HG03095 (cell line): ENCODE results near the gene PHKB.

Experiments used
- ATAC-seq: cut with Tn5 transposase; IDR thresholded peaks from one replicate; pipeline ENCODE4 v1.9.1; 2021; ENCODE audit warnings: moderate library complexity; ENCODE audit not compliant: unreplicated experiment

PHKB gene

GRCh38 chr16:47722046-47722445, 260.9 kb downstream of the PHKB start:
- ATAC-seq: no peak

- no peak for ATAC-seq
Observed at GRCh38 chr16:47724115-47724785, 263.1 kb downstream of the PHKB start.

- ATAC-seq: no peak
Observed at GRCh38 chr16:47725188-47725695, 264.1 kb downstream of the PHKB start.

- no peak for ATAC-seq
Observed at GRCh38 chr16:47726031-47726675, 265.0 kb downstream of the PHKB start.

GRCh38 chr16:47727131-47727530, 266.0 kb downstream of the PHKB start:
- ATAC-seq: no peak

DNA sequence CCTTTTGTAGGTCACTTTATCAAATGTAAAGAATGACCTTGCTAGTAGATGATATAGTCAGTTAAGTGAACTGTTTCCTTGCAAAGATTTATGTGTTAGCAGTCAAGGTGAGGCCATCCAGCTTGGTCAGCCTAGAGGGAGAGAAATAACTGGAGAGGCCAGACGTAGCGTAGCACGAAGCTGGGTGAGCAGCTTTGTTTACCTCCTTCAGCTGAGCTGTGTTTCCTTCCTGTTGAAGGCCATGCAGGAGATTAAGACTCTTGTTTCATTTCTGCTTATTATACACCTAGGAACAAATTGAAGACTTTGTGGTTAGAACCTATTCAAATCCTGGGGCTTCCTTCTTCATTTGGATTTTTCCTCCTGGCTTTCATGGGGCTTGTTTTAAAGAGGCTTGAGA, 267.1 kb downstream of the PHKB start:
- no peak for ATAC-seq

GRCh38 chr16:47729701-47730100, 268.6 kb downstream of the PHKB start:
- no peak for ATAC-seq

DNA sequence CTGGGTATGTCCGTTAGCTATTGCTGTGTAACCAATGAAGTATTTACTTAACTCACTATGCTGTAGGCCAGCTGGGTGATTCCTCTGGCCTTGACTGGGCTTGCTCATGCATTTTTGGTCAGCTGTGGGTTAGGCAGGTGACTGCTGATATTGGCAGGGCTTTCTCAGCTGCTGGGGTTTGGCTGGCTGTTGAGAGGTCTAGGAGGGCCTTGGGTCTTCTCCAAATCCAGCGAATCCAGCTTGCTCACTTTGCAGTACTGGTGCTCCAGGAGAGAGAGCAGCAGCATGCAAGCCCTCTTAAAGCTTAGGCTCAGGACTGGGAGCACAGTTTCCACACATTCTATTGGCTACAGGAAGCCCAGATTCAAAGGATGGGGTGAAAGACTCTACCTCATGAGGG, 270.1 kb downstream of the PHKB start:
- no peak for ATAC-seq

DNA sequence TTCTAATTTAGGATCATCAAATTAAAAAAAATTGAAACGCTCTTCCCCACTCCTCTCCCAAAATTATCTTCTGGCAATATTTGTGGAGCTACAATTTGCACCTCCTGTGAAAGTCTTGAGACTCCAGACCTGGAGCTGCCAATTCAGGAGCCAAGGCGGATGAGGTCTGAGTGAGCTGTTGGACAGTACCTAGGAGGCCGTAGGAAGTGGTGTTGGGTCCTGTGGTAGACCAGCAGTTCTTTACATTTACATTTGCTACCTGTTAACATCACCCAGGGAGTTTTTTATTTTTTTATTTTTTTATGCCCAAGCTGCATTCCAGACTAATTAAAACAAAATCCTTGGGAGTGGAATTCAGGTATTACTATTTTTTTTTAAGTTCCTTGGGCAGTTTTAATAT, 271.0 kb downstream of the PHKB start:
- ATAC-seq: no peak

GRCh38 chr16:47732523-47733111, 271.5 kb downstream of the PHKB start:
- no peak for ATAC-seq

GRCh38 chr16:47734081-47734857, 273.1 kb downstream of the PHKB start:
- ATAC-seq: no peak

DNA sequence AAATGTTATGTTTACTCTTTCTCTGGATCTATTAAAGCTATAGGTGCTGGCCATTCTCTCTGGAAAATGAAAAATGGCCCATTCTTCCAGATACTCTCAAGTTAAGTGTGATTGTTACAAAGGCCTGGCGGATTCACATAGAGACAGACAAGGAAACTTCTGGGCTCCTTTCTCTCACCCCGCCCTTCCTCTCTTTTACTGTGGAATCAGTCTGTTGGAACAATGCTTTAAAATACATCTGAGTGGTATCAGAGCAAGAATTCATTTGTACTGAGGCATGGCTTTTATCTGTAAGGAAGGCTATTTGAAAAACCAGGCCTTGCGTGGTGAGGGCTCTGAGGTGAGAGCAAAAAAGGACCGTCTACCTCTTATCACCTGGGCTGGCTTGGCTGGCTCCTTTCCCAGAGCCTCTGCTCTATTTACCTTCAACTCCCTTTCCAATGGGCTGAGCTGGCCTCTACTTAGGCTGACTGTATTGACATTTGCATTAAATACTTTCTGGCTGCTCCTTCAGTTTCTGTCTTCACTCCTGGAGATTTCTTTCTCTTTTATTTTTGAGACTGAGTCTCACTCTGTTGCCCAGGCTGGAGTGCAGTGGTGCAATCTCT, 274.0 kb downstream of the PHKB start:
- ATAC-seq: no peak

GRCh38 chr16:47750371-47750770, 289.2 kb downstream of the PHKB start:
- ATAC-seq: no peak
